Prostate gland (tissue), 2 donors: ENCODE data around the gene PTPRO. TPM values are rescaled to one million over a fixed set of nuclear protein-coding genes. Genes with fewer than 3 reads are reported as not detected.

ENCODE experiments used
- DNase-seq: peaks from one replicate; pipeline ENCODE4 v3.0.0-alpha.2; 2019; ENCODE audit warnings: low spot score
- H3K27ac ChIP-seq, 2 donors: fragments of 200-600 bp; sonication (generic); 2 replicates each; pipeline ENCODE4 v1.5.1; 2017 to 2019
- H3K27me3 ChIP-seq: fragments of 200-600 bp; sonication (generic); replicated peaks from 2 replicates; pipeline ENCODE4 v1.5.1; 2019; ENCODE audit not compliant: insufficient read depth
- H3K36me3 ChIP-seq, 2 donors: fragments of 200-600 bp; sonication (generic); 1 replicate in 1 of 2; 2 replicates in 1 of 2; pipeline versions ENCODE4 v1.5.1 to v1.8.1; 2017 to 2019
- H3K4me1 ChIP-seq: fragments of 200-600 bp; sonication (generic); replicated peaks from 2 replicates; pipeline ENCODE4 v1.5.1; 2019
- H3K4me3 ChIP-seq, 2 donors: fragments of 200-600 bp; sonication (generic); 2 replicates each; pipeline ENCODE4 v1.5.1; 2017 to 2019
- H3K9me3 ChIP-seq: fragments of 200-600 bp; sonication (generic); 2 replicates; pipeline ENCODE4 v1.5.1; 2017
- POLR2A ChIP-seq: fragments of 450-650 bp; IDR thresholded peaks from one replicate; pipeline ENCODE4 v1.6.1; 2016; ENCODE audit warnings: antibody characterized with exemption, mild to moderate bottlenecking
- POLR2AphosphoS5 ChIP-seq: sonication (generic); formaldehyde crosslinking; IDR thresholded peaks from one replicate; pipeline ENCODE4 v1.6.1; 2017; ENCODE audit warnings: antibody characterized with exemption
- WGBS: methylation state at CpG from one replicate; pipeline ENCODE4 v1.1.5; 2018; 5-methylcytosine and 5-hydroxymethylcytosine counted together
- intact Hi-C: fragments of 100-400 bp; cut with DNase I; formaldehyde crosslinking; loops from one replicate; pipeline ENCODE4 v1.14.2; 2022
- total RNA-seq, 2 donors: library from RNA; depleted of rRNA; stranded (reverse); fragments of >200 nt; gene quantifications; one replicate each; pipeline ENCODE4 v1.1.0, GENCODE V29; 2016
- TF ChIP-seq, protein P1 (sequence below), 4 experiments: fragments of 200-600 bp in 2 of 4; fragments of 450-650 bp in 2 of 4; sonication (generic) in 2 of 4; IDR thresholded peaks; 1 replicate in 3 of 4; 2 replicates in 1 of 4; pipeline ENCODE4 v1.5.1; 2016 to 2019; ENCODE audit warnings: antibody characterized with exemption in 4 of 4, mild to moderate bottlenecking in 2 of 4, moderate library complexity in 2 of 4

PTPRO gene
- total RNA-seq, 2 donors from 2014 or later, result 0.55 to 1.4 TPM

DNA sequence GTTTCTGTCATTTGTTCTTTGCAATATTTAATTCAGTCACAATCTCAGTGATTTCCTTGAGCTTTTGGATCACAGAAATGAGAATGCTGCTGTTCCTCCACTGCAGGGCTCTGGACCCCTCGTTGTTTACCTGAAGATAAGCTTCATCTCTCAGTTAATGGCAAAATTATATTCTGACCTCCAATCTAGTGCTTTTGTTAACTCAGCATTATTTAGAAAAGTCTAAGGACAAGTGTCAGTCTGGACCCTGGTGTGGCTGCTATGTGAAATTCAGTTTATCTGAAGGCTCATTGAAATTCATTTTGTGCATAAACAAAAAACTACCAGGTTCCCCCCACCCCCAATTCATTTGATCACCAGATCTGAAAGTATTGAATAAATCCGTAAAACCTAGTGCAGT, 84.7 kb downstream of the PTPRO start:
- TF ChIP-seq POLR2A (no peak), POLR2AphosphoS5 (no peak)
- TF ChIP-seq, protein P1, sequence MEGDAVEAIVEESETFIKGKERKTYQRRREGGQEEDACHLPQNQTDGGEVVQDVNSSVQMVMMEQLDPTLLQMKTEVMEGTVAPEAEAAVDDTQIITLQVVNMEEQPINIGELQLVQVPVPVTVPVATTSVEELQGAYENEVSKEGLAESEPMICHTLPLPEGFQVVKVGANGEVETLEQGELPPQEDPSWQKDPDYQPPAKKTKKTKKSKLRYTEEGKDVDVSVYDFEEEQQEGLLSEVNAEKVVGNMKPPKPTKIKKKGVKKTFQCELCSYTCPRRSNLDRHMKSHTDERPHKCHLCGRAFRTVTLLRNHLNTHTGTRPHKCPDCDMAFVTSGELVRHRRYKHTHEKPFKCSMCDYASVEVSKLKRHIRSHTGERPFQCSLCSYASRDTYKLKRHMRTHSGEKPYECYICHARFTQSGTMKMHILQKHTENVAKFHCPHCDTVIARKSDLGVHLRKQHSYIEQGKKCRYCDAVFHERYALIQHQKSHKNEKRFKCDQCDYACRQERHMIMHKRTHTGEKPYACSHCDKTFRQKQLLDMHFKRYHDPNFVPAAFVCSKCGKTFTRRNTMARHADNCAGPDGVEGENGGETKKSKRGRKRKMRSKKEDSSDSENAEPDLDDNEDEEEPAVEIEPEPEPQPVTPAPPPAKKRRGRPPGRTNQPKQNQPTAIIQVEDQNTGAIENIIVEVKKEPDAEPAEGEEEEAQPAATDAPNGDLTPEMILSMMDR (IDR thresholded peaks at IDR 0.05), result no peak
- no peaks in the 10 kb centered on the region for H3K36me3 ChIP-seq
- intact Hi-C loops, result no loop called here
- H3K4me1 ChIP-seq, result no peaks in the 10 kb centered on the region
- H3K27me3 ChIP-seq, result no peaks in the 10 kb centered on the region
- H3K4me3 ChIP-seq, result no peak overlapping the region
- no peaks in the 10 kb centered on the region for H3K9me3 ChIP-seq
- DNase-seq, result no peak
- 74% methylated on average over 2 of the region's 2 CpGs for WGBS
- no peak overlapping the region for H3K27ac ChIP-seq

DNA sequence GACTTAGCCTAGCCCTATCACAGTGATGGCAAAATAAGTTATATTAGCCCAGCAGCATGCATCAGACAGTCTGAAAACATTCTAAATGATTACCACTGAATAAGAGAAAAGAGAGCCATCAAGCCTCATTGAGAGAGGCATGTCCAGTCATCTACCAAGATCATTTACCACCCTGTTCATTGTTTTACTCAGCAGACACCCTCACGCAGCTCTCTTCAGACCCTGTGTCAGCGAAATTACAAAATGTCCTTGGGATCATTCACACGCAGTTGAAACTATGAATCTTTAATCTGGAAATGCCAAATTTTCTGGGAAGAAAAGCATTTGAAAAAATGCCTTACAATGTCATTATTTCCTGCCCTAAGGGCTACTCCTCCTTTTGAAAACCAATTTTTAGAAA, 89.5 kb downstream of the PTPRO start:
- H3K4me3 ChIP-seq, result no peak overlapping the region
- TF ChIP-seq, protein P1 (IDR thresholded peaks at IDR 0.05), result no peak
- H3K36me3 ChIP-seq, result no peaks in the 10 kb centered on the region
- no peak for DNase-seq
- WGBS, result 40% methylated on average over 3 of the region's 3 CpGs
- H3K27ac ChIP-seq, result no peak overlapping the region
- no peaks in the 10 kb centered on the region for H3K9me3 ChIP-seq
- no peaks in the 10 kb centered on the region for H3K4me1 ChIP-seq
- H3K27me3 ChIP-seq, result no peaks in the 10 kb centered on the region
- intact Hi-C loops, result no loop called here

DNA sequence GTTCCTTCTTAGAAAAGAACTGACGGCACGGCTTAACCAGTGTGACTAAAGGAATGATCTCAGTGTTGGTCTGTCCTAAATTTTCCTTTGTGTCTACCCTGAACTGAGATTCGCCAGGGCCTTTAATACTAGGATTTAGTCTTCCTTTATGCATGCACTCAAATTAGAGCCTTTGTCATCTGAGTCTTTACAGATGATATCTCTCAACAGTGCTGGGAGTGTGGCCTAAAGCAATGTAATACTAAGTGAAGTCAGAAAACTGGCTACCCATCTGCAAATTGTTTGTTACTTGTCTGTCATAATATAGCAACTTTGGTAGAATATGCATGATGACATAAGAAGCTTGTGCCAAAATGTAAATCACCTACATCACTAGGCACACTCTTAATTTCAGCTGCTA, 95.4 kb downstream of the PTPRO start:
- Histone ChIP-seq H3K9me3 (no peaks in the 10 kb centered on the region), H3K4me1 (no peaks in the 10 kb centered on the region)
- WGBS, result 74% methylated on average over 3 of the region's 3 CpGs

DNA sequence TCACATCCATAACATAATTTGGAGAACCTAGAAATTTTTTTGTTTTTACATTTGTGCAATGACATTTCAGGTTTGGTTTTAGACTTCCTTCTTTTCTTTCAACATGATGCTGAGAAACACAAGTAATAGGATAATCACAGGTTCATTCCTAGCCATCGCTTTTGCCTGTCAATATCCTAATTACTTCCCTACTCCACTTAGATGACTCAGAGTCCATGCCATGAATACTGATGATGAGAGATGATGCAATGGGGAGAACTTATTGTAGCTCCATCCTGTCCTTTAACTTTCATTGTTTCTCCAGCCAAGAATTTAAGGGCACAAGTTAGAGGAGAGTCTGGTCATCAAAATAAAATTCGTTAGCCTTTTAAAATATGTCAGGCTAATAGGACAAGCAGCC, 101.3 kb downstream of the PTPRO start:
- intact Hi-C loops, result no loop called here
- H3K27ac ChIP-seq, result no peak overlapping the region
- H3K4me3 ChIP-seq, result no peak overlapping the region
- no peak for TF ChIP-seq POLR2A
- no peak for TF ChIP-seq POLR2AphosphoS5
- TF ChIP-seq, protein P1 (IDR thresholded peaks at IDR 0.05), result no peak
- H3K9me3 ChIP-seq, result no peaks in the 10 kb centered on the region
- DNase-seq, result no peak
- H3K27me3 ChIP-seq, result no peaks in the 10 kb centered on the region
- H3K4me1 ChIP-seq, result no peaks in the 10 kb centered on the region
- WGBS, result 82% methylated on average over 2 of the region's 2 CpGs
- no peaks in the 10 kb centered on the region for H3K36me3 ChIP-seq

More for the DNA sequence above, 95.4 kb downstream of the PTPRO start:
- Histone ChIP-seq H3K4me3 (no peak overlapping the region), H3K27ac (no peak overlapping the region), H3K27me3 (no peaks in the 10 kb centered on the region), H3K36me3 (no peaks in the 10 kb centered on the region)
- intact Hi-C loops, result no loop called here
- TF ChIP-seq, protein P1 (IDR thresholded peaks at IDR 0.05), result no peak
- TF ChIP-seq POLR2A (no peak), POLR2AphosphoS5 (no peak)
- DNase-seq, result no peak

DNA sequence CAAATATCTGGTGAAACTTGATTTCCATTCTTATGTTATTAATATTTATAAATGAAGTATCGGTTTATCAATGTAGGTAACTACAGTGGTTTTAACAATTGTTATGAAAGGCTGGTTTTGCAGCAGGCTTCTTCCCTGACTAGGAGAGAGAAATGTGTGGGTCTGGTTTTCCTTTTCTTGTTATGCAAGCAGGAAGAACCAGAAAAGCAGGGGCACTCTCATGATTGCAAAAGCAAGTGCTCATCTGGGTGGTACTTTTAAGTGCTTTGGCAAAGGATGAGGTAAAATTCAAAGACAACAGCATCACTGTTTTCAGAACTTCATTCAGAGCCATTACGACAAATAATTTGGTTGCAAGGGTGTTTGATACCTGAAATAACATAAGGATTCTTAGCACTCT, 105.6 kb downstream of the PTPRO start:
- 69% methylated on average over 2 of the region's 2 CpGs for WGBS
- no peaks in the 10 kb centered on the region for H3K36me3 ChIP-seq
- H3K9me3 ChIP-seq, result no peaks in the 10 kb centered on the region
- TF ChIP-seq POLR2A, result no peak
- TF ChIP-seq, protein P1 (IDR thresholded peaks at IDR 0.05), result no peak
- TF ChIP-seq POLR2AphosphoS5, result no peak
- no peaks in the 10 kb centered on the region for H3K4me1 ChIP-seq
- H3K27me3 ChIP-seq, result no peaks in the 10 kb centered on the region
- H3K4me3 ChIP-seq, result no peak overlapping the region
- DNase-seq, result no peak
- intact Hi-C loops, result no loop called here
- no peak overlapping the region for H3K27ac ChIP-seq
